HepG2 (cell line): ENCODE results near the gene IRS1. TPM values are rescaled to one million over a fixed set of nuclear protein-coding genes. Genes with fewer than 3 reads are reported as not detected.
A peak's percentile ranks its signal among the peaks of the same experiment; 100 is the strongest.

Source experiments
- EZH2 ChIP-seq: conservative IDR thresholded peaks from 2 replicates; pipeline ENCODE4 v1.6.1; 2012; ENCODE audit warnings: mild to moderate bottlenecking, low read depth, low read length, moderate library complexity
- MATR3 ChIP-seq: sonication (generic); formaldehyde crosslinking; IDR thresholded peaks from 2 replicates; pipeline ENCODE4 v1.4.0; 2020; ENCODE audit warnings: missing genetic modification reagents
- MZF1 ChIP-seq: sonication (generic); formaldehyde crosslinking; IDR thresholded peaks from 2 replicates; pipeline ENCODE4 v1.8.1; 2023; ENCODE audit warnings: mild to moderate bottlenecking, missing genetic modification reagents, borderline replicate concordance
- NFYB ChIP-seq: sonication (generic); formaldehyde crosslinking; IDR thresholded peaks from 2 replicates; pipeline ENCODE4 v1.4.0; 2020; ENCODE audit warnings: missing genetic modification reagents
- PHF21A ChIP-seq: sonication (generic); formaldehyde crosslinking; IDR thresholded peaks from 2 replicates; pipeline ENCODE4 v1.5.0; 2020; ENCODE audit warnings: mild to moderate bottlenecking, missing genetic modification reagents
- PLRG1 ChIP-seq: fragments of 450-650 bp; conservative IDR thresholded peaks from 2 replicates; pipeline ENCODE4 v1.6.1; 2016
- SNAPC5 ChIP-seq: sonication (generic); formaldehyde crosslinking; IDR thresholded peaks from 2 replicates; pipeline ENCODE4 v1.8.1; 2023; ENCODE audit warnings: mild to moderate bottlenecking, missing genetic modification reagents, borderline replicate concordance
- SP1 ChIP-seq, 2 experiments: fragments of 450-650 bp in 1 of 2; sonication (generic) in 1 of 2; formaldehyde crosslinking in 1 of 2; IDR thresholded peaks; 2 replicates each; pipeline versions ENCODE4 v1.4.0 to v1.6.1; 2016 to 2020; ENCODE audit warnings: missing genetic modification reagents in 1 of 2
- SRSF4 ChIP-seq: fragments of 200-400 bp; formaldehyde crosslinking; IDR thresholded peaks from one replicate; pipeline ENCODE4 v1.6.1; 2018; ENCODE audit warnings: mild to moderate bottlenecking, low read depth, low read length, moderate library complexity; ENCODE audit not compliant: poor library complexity, severe bottlenecking
- SRSF9 ChIP-seq: fragments of 200-400 bp; formaldehyde crosslinking; IDR thresholded peaks from 2 replicates; pipeline ENCODE4 v1.6.1; 2018; ENCODE audit warnings: borderline replicate concordance, mild to moderate bottlenecking, low read depth, low read length; ENCODE audit not compliant: insufficient read depth, poor library complexity, severe bottlenecking
- ZBTB26 ChIP-seq: IDR thresholded peaks from 2 replicates; pipeline ENCODE4 v1.6.1; 2016; ENCODE audit warnings: missing compliant biosample characterization, missing genetic modification reagents, borderline replicate concordance
- ZFP91 ChIP-seq: sonication (generic); formaldehyde crosslinking; IDR thresholded peaks from 2 replicates; pipeline ENCODE4 v1.9.0; 2022; ENCODE audit warnings: missing genetic modification reagents, mild to moderate bottlenecking, borderline replicate concordance
- ZNF274 ChIP-seq: sonication (generic); formaldehyde crosslinking; IDR thresholded peaks from 2 replicates; pipeline ENCODE4 v1.5.1; 2020; ENCODE audit warnings: mild to moderate bottlenecking, missing genetic modification reagents
- ZNF646 ChIP-seq: sonication (generic); formaldehyde crosslinking; IDR thresholded peaks from 2 replicates; pipeline ENCODE4 v1.9.0; 2021; ENCODE audit warnings: mild to moderate bottlenecking, missing genetic modification reagents
- ZNF691 ChIP-seq: sonication (generic); formaldehyde crosslinking; IDR thresholded peaks from 2 replicates; pipeline ENCODE4 v1.4.0; 2020; ENCODE audit warnings: missing genetic modification reagents, low read depth, mild to moderate bottlenecking, borderline replicate concordance
- ZNF788 ChIP-seq: sonication (generic); formaldehyde crosslinking; IDR thresholded peaks from 2 replicates; pipeline ENCODE4 v1.5.0; 2020; ENCODE audit warnings: mild to moderate bottlenecking, missing genetic modification reagents, borderline replicate concordance
- ZSCAN22 ChIP-seq: sonication (generic); formaldehyde crosslinking; IDR thresholded peaks from 2 replicates; pipeline ENCODE4 v1.4.0; 2020; ENCODE audit warnings: mild to moderate bottlenecking, missing genetic modification reagents
- polyA plus RNA-seq, 8 experiments: library from polyadenylated mRNA; depleted of rRNA in 3 of 8; stranded (reverse) in 7 of 8; unstranded in 1 of 8; fragments of >200 nt; fragmentation: Illumina TruSeq in 4 of 8; extraction: Trizol in 4 of 8; gene quantifications; 2 replicates each; pipeline versions ENCODE4 v1.2.1 to v1.2.3, GENCODE V29; 2011 to 2016; ENCODE audit warnings: low read depth in 4 of 8, missing spikeins in 1 of 8, mixed read lengths in 1 of 8; ENCODE audit not compliant: insufficient read depth in 1 of 8
- total RNA-seq, 5 experiments: library from RNA; depleted of rRNA; stranded (reverse); fragments of >200 nt; fragmentation: Illumina TruSeq; extraction: Trizol; gene quantifications; 2 replicates each; pipeline ENCODE4 v1.2.3, GENCODE V29; 2016; ENCODE audit warnings: low read depth in 1 of 5

The IRS1 gene
- total and polyA plus RNA-seq, 2 of the 13 experiments (the other 11 are each of a cell fraction or from before 2014, with no cell fraction given), result 8.7 to 9.0 TPM

- no peak; the same call in 1 of the 2 replicates for TF ChIP-seq ZNF646 (CRISPR knock-in tag)
- no peak for TF ChIP-seq MATR3 (CRISPR knock-in tag)
- TF ChIP-seq ZNF788 (CRISPR knock-in tag), result no peak
- TF ChIP-seq SNAPC5 (CRISPR knock-in tag), result no peak
- TF ChIP-seq SRSF9, result no peak
- TF ChIP-seq MZF1 (CRISPR knock-in tag), result 0 out of 2 replicates have a peak, but pooled peaks have one; percentile 52
- TF ChIP-seq PLRG1, result no peak
- TF ChIP-seq EZH2, result no peak
- no peak for TF ChIP-seq ZFP91 (CRISPR knock-in tag)
- no peak for TF ChIP-seq ZNF274 (CRISPR knock-in tag)
- no peak for TF ChIP-seq SP1 (IDR thresholded peaks at IDR 0.05)
- no peak for TF ChIP-seq SP1 (CRISPR knock-in tag; IDR thresholded peaks at IDR 0.05)
- TF ChIP-seq SRSF4, result no peak
- no peak for TF ChIP-seq ZNF691 (CRISPR knock-in tag)
- 0 out of 2 replicates have a peak, but pooled peaks have one; percentile 47 for TF ChIP-seq ZBTB26
- TF ChIP-seq PHF21A, result peak; percentile 86
- TF ChIP-seq NFYB (CRISPR knock-in tag), result peak; percentile 35; the same call in 1 of the 2 replicates
- TF ChIP-seq ZSCAN22 (CRISPR knock-in tag), result no peak
Observed at GRCh38 chr2:226733189-226733858, 66.3 kb downstream of the IRS1 start (continued).
